HTR-8/SVneo (cell line): ENCODE measurements around the gene KLHL21.

Experiments
- DNase-seq: peaks from one replicate; pipeline ENCODE4 v3.0.0; 2011; ENCODE audit warnings: low spot score, mixed read lengths; ENCODE audit not compliant: insufficient read length
- FAIRE-seq: peaks from 2 replicates; lab custom pipeline; 2011; peaks lifted over from hg19 to GRCh38; lab: Jason Lieb, UNC

The KLHL21 gene

GRCh38 chr1:6586404-6586816 lies 16.3 kb downstream of the KLHL21 start:
- DNase-seq (no peak), FAIRE-seq (no peak)

GRCh38 chr1:6585841-6586240 lies 16.8 kb downstream of the KLHL21 start:
- no peak for DNase-seq
- no peak for FAIRE-seq

- DNase-seq (no peak), FAIRE-seq (no peak)
Observed at GRCh38 chr1:6585081-6585722, 17.5 kb downstream of the KLHL21 start.

- FAIRE-seq, result no peak
- no peak for DNase-seq
Observed at GRCh38 chr1:6584126-6585080, 18.3 kb downstream of the KLHL21 start.

- no peak for DNase-seq
- FAIRE-seq, result no peak
Observed at GRCh38 chr1:6582370-6582769, 20.3 kb downstream of the KLHL21 start.

GRCh38 chr1:6581561-6582305 lies 20.9 kb downstream of the KLHL21 start:
- FAIRE-seq, result no peak
- no peak for DNase-seq

- no peak for DNase-seq
- no peak for FAIRE-seq
Observed at GRCh38 chr1:6580593-6581409, 21.9 kb downstream of the KLHL21 start.

GRCh38 chr1:6580119-6580592 lies 22.5 kb downstream of the KLHL21 start:
- FAIRE-seq (no peak), DNase-seq (no peak)

- DNase-seq (peak; percentile 98), FAIRE-seq (peak; percentile 87)
Observed at GRCh38 chr1:6579374-6580118, 23.1 kb downstream of the KLHL21 start, which contains the start of gene ZBTB48. Gene ZBTB48 (plus strand): TSS chr1:6579994. CDS start chr1:6580610, 616 bp downstream.

- DNase-seq (no peak), FAIRE-seq (no peak)
Observed at GRCh38 chr1:6578624-6579373, 23.9 kb downstream of the KLHL21 start.

- DNase-seq (no peak), FAIRE-seq (no peak)
Observed at GRCh38 chr1:6577831-6578525, 24.7 kb downstream of the KLHL21 start.

GRCh38 chr1:6574818-6575217 lies 27.9 kb downstream of the KLHL21 start:
- FAIRE-seq, result no peak

GRCh38 chr1:6574025-6574620 lies 28.5 kb downstream of the KLHL21 start:
- DNase-seq, result no peak
- no peak for FAIRE-seq

More at GRCh38 chr1:6574818-6575217, 27.9 kb downstream of the KLHL21 start:
- no peak for DNase-seq

- no peak for FAIRE-seq
- no peak for DNase-seq
Observed at GRCh38 chr1:6572653-6573383, 29.9 kb downstream of the KLHL21 start.

- FAIRE-seq (no peak), DNase-seq (no peak)
Observed at GRCh38 chr1:6570987-6571386, 31.7 kb downstream of the KLHL21 start.

GRCh38 chr1:6570100-6570499 lies 32.6 kb downstream of the KLHL21 start:
- FAIRE-seq, result no peak
- DNase-seq, result no peak

- DNase-seq (no peak), FAIRE-seq (no peak)
Observed at GRCh38 chr1:6569033-6569432, 33.6 kb downstream of the KLHL21 start.
